Smooth muscle cell (in vitro differentiated cells): ENCODE results near the gene HS3ST5. TPM values are rescaled to one million over a fixed set of nuclear protein-coding genes. Genes with fewer than 3 reads are reported as not detected.

Experiments used
- DNase-seq: peaks from one replicate; lab custom pipeline; 2025; ENCODE audit not compliant: unreplicated experiment; lab: John Stamatoyannopoulos, UW
- H2AFZ ChIP-seq: fragments of 200-600 bp; sonication (generic); 2 replicates; pipeline ENCODE4 v1.6.0; 2016; ENCODE audit warnings: antibody characterized with exemption, low read depth, mild to moderate bottlenecking
- H3F3A ChIP-seq: fragments of 200-600 bp; sonication (generic); 2 replicates; pipeline ENCODE4 v1.6.0; 2017; ENCODE audit warnings: antibody characterized with exemption, low read depth
- H3K27ac ChIP-seq: fragments of 200-600 bp; sonication (generic); 2 replicates; pipeline ENCODE4 v1.5.1; 2016; ENCODE audit warnings: low read depth, mild to moderate bottlenecking
- H3K27me3 ChIP-seq: fragments of 200-600 bp; sonication (generic); 2 replicates; pipeline ENCODE4 v1.6.1; 2016; ENCODE audit warnings: low read depth, mild to moderate bottlenecking
- H3K36me3 ChIP-seq: fragments of 200-600 bp; sonication (generic); 2 replicates; pipeline ENCODE4 v1.5.1; 2016; ENCODE audit warnings: low read depth
- H3K4me1 ChIP-seq: fragments of 200-600 bp; sonication (generic); 2 replicates; pipeline ENCODE4 v1.5.1; 2016; ENCODE audit warnings: low read depth
- H3K4me2 ChIP-seq: fragments of 200-600 bp; sonication (generic); 2 replicates; pipeline ENCODE4 v1.6.0; 2016; ENCODE audit warnings: mild to moderate bottlenecking
- H3K4me3 ChIP-seq: fragments of 200-600 bp; sonication (generic); 2 replicates; pipeline ENCODE4 v1.5.1; 2016; ENCODE audit warnings: mild to moderate bottlenecking
- H3K79me2 ChIP-seq: fragments of 200-600 bp; sonication (generic); 2 replicates; pipeline ENCODE4 v1.6.0; 2016; ENCODE audit warnings: low read depth, mild to moderate bottlenecking
- H3K9ac ChIP-seq: fragments of 200-600 bp; sonication (generic); 2 replicates; pipeline ENCODE4 v1.6.0; 2016; ENCODE audit warnings: low read depth
- H3K9me3 ChIP-seq: fragments of 200-600 bp; sonication (generic); replicated peaks from 2 replicates; pipeline ENCODE4 v1.5.1; 2016; ENCODE audit warnings: low read depth
- H4K20me1 ChIP-seq: fragments of 200-600 bp; sonication (generic); 2 replicates; pipeline ENCODE4 v1.6.0; 2016; ENCODE audit warnings: low read depth
- WGBS: methylation state at CpG from one replicate; pipeline ENCODE4 v1.1.7; 2016; ENCODE audit warnings: low lambda C conversion rate; 5-methylcytosine and 5-hydroxymethylcytosine counted together
- polyA plus RNA-seq: library from polyadenylated mRNA; unstranded; fragments of >200 nt; fragmentation: Nextera tagmentation; extraction: Ambion mirVana; gene quantifications from 2 replicates; pipeline ENCODE4 v1.2.1, GENCODE V29; 2016
- total RNA-seq: library from RNA; depleted of rRNA; stranded (reverse); fragments of >200 nt; gene quantifications from 2 replicates; pipeline ENCODE4 v1.2.3, GENCODE V29; 2014
- TF ChIP-seq, protein P1 (sequence below): fragments of 200-600 bp; sonication (generic); IDR thresholded peaks from 2 replicates; pipeline ENCODE4 v1.5.1; 2017; ENCODE audit warnings: borderline replicate concordance, mild to moderate bottlenecking, antibody characterized with exemption; ENCODE audit not compliant: insufficient read depth, poor library complexity, severe bottlenecking

HS3ST5 gene
- total and polyA plus RNA-seq, 2 experiments from 2014 or later: 0.18 to 0.25 TPM

DNA sequence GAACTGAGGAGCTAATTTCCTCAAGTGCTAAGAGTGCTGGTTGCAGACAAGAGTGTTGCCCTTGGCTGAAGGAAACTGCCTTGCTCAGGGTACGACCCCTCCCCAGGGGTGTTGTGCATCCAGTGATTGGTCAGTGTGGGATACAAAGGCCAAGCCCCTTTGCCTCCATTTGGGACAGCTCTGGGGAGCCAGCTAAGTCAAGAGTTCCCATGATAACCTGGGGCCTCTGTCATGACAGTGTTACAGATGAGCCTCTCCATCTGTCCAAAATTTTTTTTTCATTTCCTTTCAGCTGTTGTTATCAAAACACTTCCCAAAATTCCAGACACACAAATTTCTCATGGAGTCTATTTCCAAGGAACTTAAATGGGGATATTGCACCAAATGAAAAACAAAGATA lies 93.3 kb downstream of the HS3ST5 start:
- Histone ChIP-seq H4K20me1 (no peaks in the 10 kb centered on the region), H3K9me3 (no peaks in the 10 kb centered on the region), H3K27me3 (no peaks in the 10 kb centered on the region), H2AFZ (no peak overlapping the region), H3K4me2 (no peak overlapping the region), H3K79me2 (no peaks in the 10 kb centered on the region), H3K27ac (no peak overlapping the region), H3F3A (no peaks in the 10 kb centered on the region), H3K4me3 (no peak overlapping the region), H3K9ac (no peak overlapping the region), H3K36me3 (no peaks in the 10 kb centered on the region), H3K4me1 (no peaks in the 10 kb centered on the region)
- WGBS: 100% methylated on average over 1 of the region's 1 CpG
- DNase-seq: no peak
- TF ChIP-seq, protein P1, sequence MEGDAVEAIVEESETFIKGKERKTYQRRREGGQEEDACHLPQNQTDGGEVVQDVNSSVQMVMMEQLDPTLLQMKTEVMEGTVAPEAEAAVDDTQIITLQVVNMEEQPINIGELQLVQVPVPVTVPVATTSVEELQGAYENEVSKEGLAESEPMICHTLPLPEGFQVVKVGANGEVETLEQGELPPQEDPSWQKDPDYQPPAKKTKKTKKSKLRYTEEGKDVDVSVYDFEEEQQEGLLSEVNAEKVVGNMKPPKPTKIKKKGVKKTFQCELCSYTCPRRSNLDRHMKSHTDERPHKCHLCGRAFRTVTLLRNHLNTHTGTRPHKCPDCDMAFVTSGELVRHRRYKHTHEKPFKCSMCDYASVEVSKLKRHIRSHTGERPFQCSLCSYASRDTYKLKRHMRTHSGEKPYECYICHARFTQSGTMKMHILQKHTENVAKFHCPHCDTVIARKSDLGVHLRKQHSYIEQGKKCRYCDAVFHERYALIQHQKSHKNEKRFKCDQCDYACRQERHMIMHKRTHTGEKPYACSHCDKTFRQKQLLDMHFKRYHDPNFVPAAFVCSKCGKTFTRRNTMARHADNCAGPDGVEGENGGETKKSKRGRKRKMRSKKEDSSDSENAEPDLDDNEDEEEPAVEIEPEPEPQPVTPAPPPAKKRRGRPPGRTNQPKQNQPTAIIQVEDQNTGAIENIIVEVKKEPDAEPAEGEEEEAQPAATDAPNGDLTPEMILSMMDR: no peak

DNA sequence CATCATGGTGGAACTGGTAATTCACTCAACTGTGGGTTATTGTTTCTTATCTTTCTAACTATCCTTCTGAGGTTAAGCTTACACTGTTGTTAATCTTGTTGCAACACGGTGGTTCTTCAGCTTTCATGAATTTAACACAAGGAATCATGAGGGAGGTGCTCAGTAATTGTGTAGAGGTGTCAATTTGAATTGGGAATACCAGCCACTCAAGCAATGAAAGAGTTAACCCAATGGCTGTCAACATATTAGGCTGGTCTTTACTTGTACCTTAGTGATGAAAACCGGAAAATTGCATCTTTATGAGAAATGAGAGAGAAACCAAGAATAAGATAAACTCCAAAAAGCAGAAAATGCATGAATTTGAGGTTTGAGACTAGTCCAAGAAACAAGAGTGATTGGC lies 95.7 kb downstream of the HS3ST5 start:
- H3K4me3 ChIP-seq: no peak overlapping the region
- no peak overlapping the region for H3K27ac ChIP-seq
- H3K27me3 ChIP-seq: no peaks in the 10 kb centered on the region
- TF ChIP-seq, protein P1: no peak
- no peaks in the 10 kb centered on the region for H3F3A ChIP-seq
- DNase-seq: no peak
- no peak overlapping the region for H3K4me2 ChIP-seq
- 70% methylated on average over 2 of the region's 2 CpGs for WGBS
- H4K20me1 ChIP-seq: no peaks in the 10 kb centered on the region
- no peaks in the 10 kb centered on the region for H3K4me1 ChIP-seq
- no peak overlapping the region for H2AFZ ChIP-seq
- H3K36me3 ChIP-seq: no peaks in the 10 kb centered on the region
- no peaks in the 10 kb centered on the region for H3K9me3 ChIP-seq
- H3K9ac ChIP-seq: no peak overlapping the region
- H3K79me2 ChIP-seq: no peaks in the 10 kb centered on the region

DNA sequence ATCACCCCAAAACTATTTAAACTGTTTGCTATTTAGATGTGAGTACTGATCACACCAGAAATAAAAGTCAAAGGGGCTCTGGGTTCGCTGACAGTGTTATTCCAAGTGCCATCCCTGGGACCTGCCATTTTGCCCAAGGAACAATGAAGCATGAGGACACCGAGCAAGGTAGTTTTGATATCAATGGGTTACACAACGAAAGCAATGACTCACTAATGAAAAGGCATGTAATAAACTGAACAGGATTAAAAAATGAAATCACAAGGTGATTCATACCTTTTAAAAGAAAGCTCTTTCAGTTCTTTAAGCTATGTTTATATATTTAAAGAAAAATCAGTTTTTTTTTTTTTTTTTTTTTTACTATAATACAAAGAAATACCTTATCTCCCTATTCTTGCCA lies 102.0 kb downstream of the HS3ST5 start:
- no peak overlapping the region for H3K27ac ChIP-seq
- no peak overlapping the region for H3K9ac ChIP-seq
- no peak overlapping the region for H3K4me2 ChIP-seq
- H3K36me3 ChIP-seq: no peaks in the 10 kb centered on the region
- DNase-seq: no peak
- H3K4me1 ChIP-seq: no peaks in the 10 kb centered on the region
- 92% methylated on average over 3 of the region's 3 CpGs for WGBS
- no peaks in the 10 kb centered on the region for H3K79me2 ChIP-seq
- no peaks in the 10 kb centered on the region for H4K20me1 ChIP-seq
- H3K4me3 ChIP-seq: no peak overlapping the region
- H3K9me3 ChIP-seq: no peaks in the 10 kb centered on the region
- no peaks in the 10 kb centered on the region for H3K27me3 ChIP-seq
- H3F3A ChIP-seq: no peaks in the 10 kb centered on the region
- TF ChIP-seq, protein P1: no peak
- no peak overlapping the region for H2AFZ ChIP-seq

DNA sequence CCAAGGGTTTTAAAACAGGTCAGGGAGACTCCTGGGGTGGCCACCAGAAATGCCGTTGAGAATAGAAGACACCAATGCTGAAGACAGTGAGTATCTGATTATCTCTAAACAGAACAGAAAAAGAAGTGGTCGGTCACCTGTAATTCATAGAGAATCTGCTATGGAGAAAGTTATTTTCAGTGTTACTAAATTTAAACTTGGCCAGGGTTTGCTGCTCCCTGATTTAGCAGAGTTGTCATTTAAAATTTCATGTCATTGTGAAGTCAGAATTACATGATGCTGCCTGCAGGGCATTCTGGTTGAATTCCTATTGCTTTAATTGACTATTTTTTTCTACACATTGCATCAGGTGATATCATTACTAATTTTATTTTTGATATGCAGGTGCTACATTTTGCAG lies 114.1 kb downstream of the HS3ST5 start:
- Histone ChIP-seq H3K4me2 (no peak overlapping the region), H3K9ac (no peak overlapping the region), H3K27ac (no peak overlapping the region), H3K4me1 (no peaks in the 10 kb centered on the region), H2AFZ (no peak overlapping the region), H3K4me3 (no peak overlapping the region), H3K79me2 (no peaks in the 10 kb centered on the region), H3K27me3 (no peaks in the 10 kb centered on the region), H4K20me1 (no peaks in the 10 kb centered on the region), H3K36me3 (no peaks in the 10 kb centered on the region), H3F3A (no peaks in the 10 kb centered on the region), H3K9me3 (no peaks in the 10 kb centered on the region)
- WGBS: 92% methylated on average over 2 of the region's 2 CpGs
- TF ChIP-seq, protein P1: no peak
- DNase-seq: no peak
